ENCODE results near the gene TSPAN8.

- TF ChIP-seq CTCF (IDR thresholded peaks at IDR 0.05) (no peak), POLR2A (IDR thresholded peaks at IDR 0.05) (no peak)
Measured at GRCh38 chr12:71200706-71201105, 42.9 kb upstream of the TSPAN8 start.

Data from lower leg skin (tissue), 3 donors.